GM10266 (cell line): ENCODE data around the gene DRD2.
A peak's percentile ranks its signal among the peaks of the same experiment; 100 is the strongest.

Source experiments
- DNase-seq: peaks from one replicate; pipeline ENCODE4 v3.0.0; 2012; ENCODE audit errors: extremely low spot score
- CTCF ChIP-seq: IDR thresholded peaks from 2 replicates; pipeline ENCODE4 v1.5.1; 2012; ENCODE audit warnings: mild to moderate bottlenecking, low read depth; ENCODE audit not compliant: control insufficient read depth, insufficient read depth; ENCODE audit errors: missing control alignments

The DRD2 gene

GRCh38 chr11:113394919-113395318 lies 80.3 kb downstream of the DRD2 start:
- no peak for TF ChIP-seq CTCF
- DNase-seq: no peak

- DNase-seq: no peak
- no peak for TF ChIP-seq CTCF
These were observed 81.7 kb downstream of the DRD2 start for GRCh38 chr11:113393501-113393985.

DNA sequence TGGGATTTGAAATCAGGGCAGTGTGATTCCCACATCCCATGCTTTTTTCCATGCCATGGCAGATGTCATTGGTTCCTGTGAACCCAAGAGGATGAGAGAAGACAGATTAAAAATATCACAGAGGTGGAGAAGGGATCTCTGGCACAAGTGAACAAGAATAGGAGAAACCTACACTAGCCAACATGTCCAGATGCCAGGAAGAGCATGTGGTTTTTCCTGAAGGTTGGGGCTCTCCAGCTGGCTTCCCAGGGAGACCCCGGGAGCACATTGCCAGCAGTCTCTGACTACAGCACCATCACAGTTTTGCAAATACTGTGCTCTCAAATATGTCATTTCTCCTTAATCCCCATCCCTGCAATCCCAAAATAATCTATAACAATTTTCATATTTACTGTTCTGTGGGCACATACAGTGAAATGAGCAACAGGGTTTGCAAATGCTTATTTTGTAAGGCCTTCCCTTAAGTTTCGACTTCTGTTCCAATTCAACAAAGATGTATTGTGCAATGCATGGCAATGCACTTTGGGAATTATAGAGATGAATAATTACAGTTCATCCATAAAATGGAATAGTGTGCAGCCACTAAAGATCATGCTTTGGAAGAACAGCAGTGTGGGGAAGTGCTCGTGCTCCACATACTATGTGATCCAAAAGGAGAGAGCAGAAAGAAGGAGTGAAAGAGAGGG lies 82.8 kb downstream of the DRD2 start:
- TF ChIP-seq CTCF: no peak
- no peak for DNase-seq

DNA sequence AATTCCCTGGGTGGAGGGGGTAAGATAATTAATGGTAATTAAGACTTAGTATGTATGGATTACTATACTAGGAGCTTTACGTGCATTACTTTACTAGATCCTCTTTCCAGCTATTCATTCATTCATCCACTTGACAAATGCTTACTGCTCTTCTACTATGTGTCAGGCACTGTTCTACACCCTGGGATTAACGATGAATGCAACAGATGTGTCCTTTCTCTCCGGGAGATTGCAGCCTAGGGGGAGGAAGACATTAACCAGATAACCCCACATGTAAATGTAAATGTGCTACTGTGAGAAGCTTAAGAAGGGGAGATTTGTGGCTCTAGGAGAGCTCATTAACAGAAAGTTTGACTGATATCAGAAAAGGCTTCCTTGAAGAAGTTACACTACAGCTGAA lies 85.9 kb downstream of the DRD2 start:
- no peak for DNase-seq
- TF ChIP-seq CTCF: no peak

GRCh38 chr11:113387605-113388211 lies 87.5 kb downstream of the DRD2 start, which contains the start of gene ANKK1:
TSS of gene ANKK1 (plus strand) at chr11:113387779. CDS start at chr11:113387885, 106 bp downstream.
- DNase-seq: no peak
- peak; percentile 58 for TF ChIP-seq CTCF

GRCh38 chr11:113386866-113387265 lies 88.3 kb downstream of the DRD2 start:
- DNase-seq: no peak
- no peak for TF ChIP-seq CTCF

- TF ChIP-seq CTCF: no peak
- DNase-seq: no peak
These were observed 89.4 kb downstream of the DRD2 start for GRCh38 chr11:113385749-113386148.
